Stimulated activated effector memory CD8-positive, alpha-beta T cell treated with anti-CD3 and anti-CD28 coated beads, Interleukin-12 subunit alpha, Interleukin-12 subunit beta, amount 100 ng/mL, for 72 hours (primary cell): ENCODE measurements around the gene SLC2A14.
"Not testable (repeated sequence)": the region's sequence is repeated elsewhere in the genome, so short reads cannot be mapped to it uniquely, and the experiment has no call there.

Source experiments
- ATAC-seq: fragments of 150-1000 bp; cut with Tn5 transposase; 2 replicates; pipeline ENCODE4 v1.10.0; 2021
- DNase-seq, 2 donors: peaks; one replicate each; pipeline ENCODE4 v3.0.0; 2021 to 2022; ENCODE audit warnings: low spot score in 2 of 2
- H3K27ac Mint-ChIP-seq: one replicate; pipeline ENCODE4 v1.8.0; 2022; ENCODE audit warnings: mild to moderate bottlenecking, mixed read lengths
- H3K36me3 Mint-ChIP-seq: one replicate; pipeline ENCODE4 v1.8.0; 2022; ENCODE audit warnings: mild to moderate bottlenecking, mixed read lengths
- H3K4me1 Mint-ChIP-seq: one replicate; pipeline ENCODE4 v1.8.0; 2022; ENCODE audit warnings: mixed read lengths
- H3K4me3 Mint-ChIP-seq: one replicate; pipeline ENCODE4 v1.8.0; 2022; ENCODE audit warnings: mild to moderate bottlenecking, mixed read lengths
- H3K9me3 Mint-ChIP-seq: one replicate; pipeline ENCODE4 v1.8.0; 2022; ENCODE audit warnings: mixed read lengths

Gene SLC2A14

DNA sequence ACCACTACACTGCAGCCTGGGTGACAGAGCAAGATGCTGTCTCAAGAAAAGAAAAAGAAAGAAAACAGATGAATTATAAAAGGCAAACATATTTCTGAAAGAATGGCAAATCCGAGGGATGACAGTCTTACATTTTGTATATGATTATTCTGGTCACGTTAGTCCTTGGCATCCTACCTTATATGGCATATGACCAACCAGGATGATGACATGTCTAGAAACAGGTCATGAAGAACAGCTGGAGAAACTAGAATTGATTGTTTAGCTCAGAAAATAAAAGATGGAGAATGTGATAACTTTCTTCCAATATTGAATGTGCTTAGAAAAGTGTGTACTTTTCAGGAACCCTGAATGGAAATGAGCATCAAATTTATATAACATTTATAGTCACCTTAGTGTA is 19.2 kb downstream of the SLC2A14 start:
- peak; percentile 69 for ATAC-seq
- Mint-ChIP-seq H3K9me3 (no peaks in the 10 kb centered on the region), H3K27ac (no peak overlapping the region), H3K4me3 (no peak overlapping the region), H3K4me1 (no peaks in the 10 kb centered on the region), H3K36me3 (no peaks in the 10 kb centered on the region)
- DNase-seq, result no peak

DNA sequence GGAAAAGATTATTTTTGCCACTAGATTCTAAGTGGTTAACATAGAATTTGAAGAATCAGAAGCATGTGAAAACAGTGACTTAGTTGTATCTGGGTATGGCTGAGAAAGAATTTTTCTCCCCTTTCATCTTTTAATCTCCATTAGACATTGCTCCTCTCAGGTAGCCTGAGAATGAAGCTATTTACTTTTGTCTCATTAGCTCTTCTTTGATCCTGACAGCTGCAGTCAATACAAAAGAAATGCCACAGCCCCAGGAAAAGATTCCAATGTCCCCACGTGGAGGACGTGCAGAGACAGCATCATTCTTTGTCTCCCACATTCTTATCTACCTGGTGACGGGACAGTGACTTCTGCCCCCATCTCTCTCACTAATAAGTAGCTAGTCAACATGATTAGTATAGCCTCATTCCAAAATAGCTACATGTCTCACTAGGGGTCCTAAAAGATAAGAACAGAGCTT is 21.1 kb downstream of the SLC2A14 start:
- not testable (repeated sequence) for DNase-seq, H3K27ac Mint-ChIP-seq, H3K4me1 Mint-ChIP-seq, ATAC-seq, H3K9me3 Mint-ChIP-seq, H3K4me3 Mint-ChIP-seq, H3K36me3 Mint-ChIP-seq

GRCh38 chr12:7850099-7850498 is 22.6 kb downstream of the SLC2A14 start:
- H3K4me1 Mint-ChIP-seq, H3K9me3 Mint-ChIP-seq, DNase-seq, H3K27ac Mint-ChIP-seq, H3K4me3 Mint-ChIP-seq, H3K36me3 Mint-ChIP-seq, ATAC-seq: not testable (repeated sequence)

- not testable (repeated sequence) for H3K4me3 Mint-ChIP-seq, H3K36me3 Mint-ChIP-seq, DNase-seq
These were observed 24.7 kb downstream of the SLC2A14 start for GRCh38 chr12:7848098-7848422.

GRCh38 chr12:7847226-7848097 is 25.3 kb downstream of the SLC2A14 start:
- H3K4me3 Mint-ChIP-seq, H3K36me3 Mint-ChIP-seq, ATAC-seq, DNase-seq, H3K4me1 Mint-ChIP-seq, H3K27ac Mint-ChIP-seq, H3K9me3 Mint-ChIP-seq: not testable (repeated sequence)

More at GRCh38 chr12:7848098-7848422, 24.7 kb downstream of the SLC2A14 start:
- H3K27ac Mint-ChIP-seq, H3K4me1 Mint-ChIP-seq, ATAC-seq, H3K9me3 Mint-ChIP-seq: not testable (repeated sequence)

GRCh38 chr12:7844116-7844515 is 28.6 kb downstream of the SLC2A14 start:
- H3K27ac Mint-ChIP-seq, result no peak overlapping the region
- ATAC-seq (no peak), DNase-seq (no peak)
- no peak overlapping the region for H3K4me3 Mint-ChIP-seq
- no peaks in the 10 kb centered on the region for H3K9me3 Mint-ChIP-seq
- no peaks in the 10 kb centered on the region for H3K36me3 Mint-ChIP-seq
- peaks cover 6% of the 10 kb centered on the region for H3K4me1 Mint-ChIP-seq

- not testable (repeated sequence) for DNase-seq
These were observed 29.1 kb downstream of the SLC2A14 start for GRCh38 chr12:7843583-7843982.

DNA sequence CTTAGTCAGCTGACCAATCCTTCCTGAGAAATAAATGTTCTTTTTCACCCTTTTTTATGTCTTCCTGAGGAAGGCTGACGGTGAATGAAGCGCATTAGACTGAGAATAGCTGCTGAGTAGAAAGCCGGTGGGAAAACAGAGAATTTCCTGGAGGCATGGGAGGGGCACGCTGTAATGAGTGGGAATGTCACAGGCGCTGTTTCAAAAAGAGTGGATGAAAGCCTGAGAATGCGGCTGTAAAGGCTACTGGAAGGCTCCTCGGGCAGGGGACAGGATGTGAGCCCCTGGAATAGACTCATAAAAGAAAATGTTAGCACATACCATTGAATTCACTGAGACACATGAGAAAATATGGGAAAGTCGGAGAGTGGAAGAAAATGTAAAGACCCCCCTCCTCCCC is 29.6 kb downstream of the SLC2A14 start:
- H3K27ac Mint-ChIP-seq, H3K36me3 Mint-ChIP-seq, DNase-seq, H3K4me1 Mint-ChIP-seq, ATAC-seq, H3K9me3 Mint-ChIP-seq: not testable (repeated sequence)
- H3K4me3 Mint-ChIP-seq, result peak overlapping the region; percentile 27

More at GRCh38 chr12:7843583-7843982, 29.1 kb downstream of the SLC2A14 start:
- H3K4me1 Mint-ChIP-seq, H3K36me3 Mint-ChIP-seq, H3K9me3 Mint-ChIP-seq, H3K4me3 Mint-ChIP-seq, H3K27ac Mint-ChIP-seq: not testable (repeated sequence)
- peak; percentile 97 for ATAC-seq

- not testable (repeated sequence) for H3K9me3 Mint-ChIP-seq, ATAC-seq, H3K36me3 Mint-ChIP-seq, H3K27ac Mint-ChIP-seq, H3K4me3 Mint-ChIP-seq, DNase-seq, H3K4me1 Mint-ChIP-seq
These were observed 30.3 kb downstream of the SLC2A14 start for GRCh38 chr12:7842444-7842843.

DNA sequence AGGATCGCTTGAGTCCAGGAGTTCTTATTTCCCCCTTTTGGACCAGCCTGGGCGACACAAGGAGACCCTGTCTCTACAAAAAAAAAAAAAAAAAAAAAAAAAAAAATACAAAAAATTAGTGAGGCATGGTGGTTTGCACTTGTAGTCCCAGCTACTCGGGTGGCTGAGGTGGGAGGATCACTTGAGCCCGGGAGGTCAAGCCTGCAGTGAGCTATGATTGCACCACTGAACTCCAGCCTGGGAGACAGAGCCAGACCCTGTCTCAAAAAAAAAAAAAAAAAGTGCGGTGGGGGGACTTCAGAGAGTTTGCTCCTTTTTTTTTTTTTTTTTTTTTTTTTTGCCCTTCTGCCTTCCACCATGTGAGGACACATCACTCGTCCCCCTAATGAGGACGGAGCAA is 32.9 kb downstream of the SLC2A14 start:
- not testable (repeated sequence) for H3K4me1 Mint-ChIP-seq, H3K9me3 Mint-ChIP-seq, H3K36me3 Mint-ChIP-seq, DNase-seq, H3K4me3 Mint-ChIP-seq, ATAC-seq, H3K27ac Mint-ChIP-seq

DNA sequence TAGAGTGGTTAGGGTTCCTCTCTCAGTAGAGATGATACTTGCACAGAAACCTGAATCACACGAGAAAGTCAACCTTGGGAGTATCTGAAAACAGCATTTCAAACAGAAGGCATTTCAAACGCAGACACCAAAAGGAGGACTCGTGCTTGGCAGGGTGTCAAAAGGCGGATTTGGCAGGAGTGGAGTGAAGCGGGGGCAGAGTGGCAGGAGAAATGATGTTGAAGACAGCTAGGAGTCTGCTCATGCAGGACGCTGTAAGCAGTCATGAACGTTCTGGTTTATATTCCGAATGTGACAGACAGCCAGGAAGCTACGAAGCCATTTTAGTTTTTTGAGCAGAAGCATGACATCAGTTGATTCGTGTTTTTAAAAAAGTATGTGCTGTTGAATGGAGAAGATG is 33.5 kb downstream of the SLC2A14 start:
- not testable (repeated sequence) for ATAC-seq, DNase-seq, H3K4me3 Mint-ChIP-seq, H3K36me3 Mint-ChIP-seq, H3K27ac Mint-ChIP-seq, H3K9me3 Mint-ChIP-seq, H3K4me1 Mint-ChIP-seq

GRCh38 chr12:7837366-7837765 is 35.3 kb downstream of the SLC2A14 start:
- no peaks in the 10 kb centered on the region for H3K36me3 Mint-ChIP-seq
- no peaks in the 10 kb centered on the region for H3K4me1 Mint-ChIP-seq
- H3K4me3 Mint-ChIP-seq, result no peak overlapping the region

DNA sequence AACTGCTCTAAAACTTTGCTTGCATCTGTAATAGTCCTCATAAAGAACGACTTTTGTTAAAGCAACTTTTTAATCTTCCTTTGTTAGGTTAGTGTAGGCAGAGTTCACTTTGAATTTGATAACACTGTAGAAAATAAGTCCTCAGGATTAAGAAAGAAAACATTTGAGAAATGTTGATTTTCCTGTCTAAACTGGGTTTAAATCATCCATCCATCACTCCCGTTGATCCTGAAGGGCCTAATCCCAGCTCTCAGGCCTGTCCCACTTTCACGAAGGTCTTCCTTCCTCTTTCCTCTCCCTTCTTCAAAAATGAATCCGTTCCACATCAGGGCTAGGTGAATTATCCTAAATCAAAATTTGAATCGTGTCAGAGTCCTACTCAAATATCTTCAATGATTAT is 36.9 kb downstream of the SLC2A14 start:
- ATAC-seq, result no peak
- Mint-ChIP-seq H3K9me3 (no peaks in the 10 kb centered on the region), H3K4me3 (no peak overlapping the region), H3K27ac (no peak overlapping the region), H3K4me1 (no peaks in the 10 kb centered on the region), H3K36me3 (no peaks in the 10 kb centered on the region)
- DNase-seq, result no peak

More at GRCh38 chr12:7837366-7837765, 35.3 kb downstream of the SLC2A14 start:
- H3K27ac Mint-ChIP-seq, result no peak overlapping the region
- H3K9me3 Mint-ChIP-seq, result no peaks in the 10 kb centered on the region
- ATAC-seq (no peak), DNase-seq (no peak)

DNA sequence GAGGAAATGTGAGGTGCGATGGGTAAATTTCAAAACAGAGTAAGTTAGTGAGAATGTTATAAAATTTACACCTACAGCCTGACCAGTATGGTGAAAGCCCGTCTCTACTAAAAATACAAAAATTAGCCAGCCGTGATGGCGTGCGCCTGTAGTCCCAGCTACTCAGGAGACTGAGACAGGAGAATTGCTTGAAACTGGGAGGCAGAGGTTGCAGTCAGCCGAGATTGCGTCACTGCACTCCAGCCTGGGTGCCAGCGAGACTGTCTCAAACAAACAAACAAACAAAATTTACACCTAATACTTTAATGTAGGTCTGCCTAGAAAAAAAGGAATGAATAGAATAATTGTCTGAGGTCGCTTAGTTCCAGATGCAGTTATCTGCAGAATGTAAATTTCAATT is 37.6 kb downstream of the SLC2A14 start:
- no peak overlapping the region for H3K4me3 Mint-ChIP-seq
- no peaks in the 10 kb centered on the region for H3K4me1 Mint-ChIP-seq
- H3K36me3 Mint-ChIP-seq, result no peaks in the 10 kb centered on the region
- no peaks in the 10 kb centered on the region for H3K9me3 Mint-ChIP-seq
- ATAC-seq (no peak), DNase-seq (no peak)
- H3K27ac Mint-ChIP-seq, result no peak overlapping the region

- no peaks in the 10 kb centered on the region for H3K36me3 Mint-ChIP-seq
- H3K4me3 Mint-ChIP-seq, result no peak overlapping the region
- no peaks in the 10 kb centered on the region for H3K9me3 Mint-ChIP-seq
- H3K27ac Mint-ChIP-seq, result no peak overlapping the region
- ATAC-seq, result no peak
- DNase-seq, result no peak
- H3K4me1 Mint-ChIP-seq, result no peaks in the 10 kb centered on the region
These were observed 38.0 kb downstream of the SLC2A14 start for GRCh38 chr12:7834701-7835100.

GRCh38 chr12:7833831-7834230 is 38.9 kb downstream of the SLC2A14 start:
- no peaks in the 10 kb centered on the region for H3K9me3 Mint-ChIP-seq
- DNase-seq (no peak), ATAC-seq (no peak)
- H3K36me3 Mint-ChIP-seq, result no peaks in the 10 kb centered on the region
- no peak overlapping the region for H3K4me3 Mint-ChIP-seq
- no peak overlapping the region for H3K27ac Mint-ChIP-seq
- H3K4me1 Mint-ChIP-seq, result no peaks in the 10 kb centered on the region
